Measurements from ENCODE around the gene ANO10. TPM values are rescaled to one million over a fixed set of nuclear protein-coding genes. Genes with fewer than 3 reads are reported as not detected.

ANO10 gene
- total RNA-seq, 1 donor from 2014 or later = 24.9 TPM

- no peak overlapping the region for H3K4me3 ChIP-seq
- H3K27ac ChIP-seq = peak overlapping the region; percentile 0 to 31
- no peak for DNase-seq (ENCODE audit: low spot score in 2 of 2)
Measured at GRCh38 chr3:43326891-43327581, 294.8 kb downstream of the ANO10 start.

GRCh38 chr3:43323541-43323940, 298.3 kb downstream of the ANO10 start:
- H3K27me3 ChIP-seq = no peaks in the 10 kb centered on the region
- no peaks in the 10 kb centered on the region for H3K36me3 ChIP-seq
- no peak for DNase-seq (ENCODE audit: low spot score in 2 of 2)
- no peak for TF ChIP-seq CTCF (IDR thresholded peaks at IDR 0.05)
- H3K4me1 ChIP-seq = peaks cover 5 to 16% of the 10 kb centered on the region in 2 donors
- no peaks in the 10 kb centered on the region for H3K9me3 ChIP-seq
- intact Hi-C loops (cut with DNase I) = no loop called here
- no peak overlapping the region for H3K4me3 ChIP-seq
- H3K27ac ChIP-seq = no peak overlapping the region

More at GRCh38 chr3:43326891-43327581, 294.8 kb downstream of the ANO10 start:
- H3K4me1 ChIP-seq = peaks cover 5 to 16% of the 10 kb centered on the region in 2 donors
- no peaks in the 10 kb centered on the region for H3K9me3 ChIP-seq
- no peaks in the 10 kb centered on the region for H3K36me3 ChIP-seq
- intact Hi-C loops (cut with DNase I) = no loop called here
- no peaks in the 10 kb centered on the region for H3K27me3 ChIP-seq
- no peak for TF ChIP-seq CTCF (IDR thresholded peaks at IDR 0.05)

GRCh38 chr3:43320288-43320687, 301.5 kb downstream of the ANO10 start:
- Histone ChIP-seq H3K36me3 (no peaks in the 10 kb centered on the region), H3K27ac (no peak overlapping the region), H3K27me3 (no peaks in the 10 kb centered on the region), H3K4me3 (no peak overlapping the region), H3K4me1 (no peaks in the 10 kb centered on the region), H3K9me3 (no peaks in the 10 kb centered on the region)
- DNase-seq (ENCODE audit: low spot score in 2 of 2) = no peak
- TF ChIP-seq CTCF (IDR thresholded peaks at IDR 0.05) = no peak
- intact Hi-C loops (cut with DNase I) = no loop called here

- Histone ChIP-seq H3K9me3 (no peaks in the 10 kb centered on the region), H3K4me1 (no peaks in the 10 kb centered on the region), H3K27me3 (no peaks in the 10 kb centered on the region), H3K27ac (no peak overlapping the region), H3K36me3 (no peaks in the 10 kb centered on the region), H3K4me3 (no peak overlapping the region)
- DNase-seq (ENCODE audit: low spot score in 2 of 2) = no peak
- intact Hi-C loops (cut with DNase I) = no loop called here
- TF ChIP-seq CTCF (IDR thresholded peaks at IDR 0.05) = no peak
Measured at GRCh38 chr3:43319794-43320193, 302.0 kb downstream of the ANO10 start.

- TF ChIP-seq CTCF (IDR thresholded peaks at IDR 0.05) = no peak
- Histone ChIP-seq H3K4me3 (no peak overlapping the region), H3K27ac (no peak overlapping the region), H3K4me1 (no peaks in the 10 kb centered on the region), H3K27me3 (no peaks in the 10 kb centered on the region), H3K36me3 (no peaks in the 10 kb centered on the region), H3K9me3 (no peaks in the 10 kb centered on the region)
- DNase-seq (ENCODE audit: low spot score in 2 of 2) = no peak
- intact Hi-C loops (cut with DNase I) = no loop called here
Measured at GRCh38 chr3:43319376-43319775, 302.4 kb downstream of the ANO10 start.
